Epithelial cell of esophagus (primary cell): ENCODE measurements around the gene TUBGCP2.

ENCODE experiments used
- DNase-seq: peaks from one replicate; pipeline ENCODE4 v3.0.0; 2010; ENCODE audit warnings: low read depth
- H3K4me3 ChIP-seq: 2 replicates; pipeline ENCODE4 v1.5.1; 2011; ENCODE audit warnings: mild to moderate bottlenecking, low read length, control low read depth
- CTCF ChIP-seq: IDR thresholded peaks from 2 replicates; pipeline ENCODE4 v1.5.1; 2011; ENCODE audit warnings: low read depth, mild to moderate bottlenecking, low read length, control low read depth, inconsistent platforms; ENCODE audit not compliant: insufficient read depth; ENCODE audit errors: missing control alignments

Gene TUBGCP2

GRCh38 chr10:133353988-133354605, 45.4 kb upstream of the TUBGCP2 start:
- no peak overlapping the region for H3K4me3 ChIP-seq
- TF ChIP-seq CTCF = no peak
- no peak for DNase-seq

GRCh38 chr10:133353202-133353959, 44.7 kb upstream of the TUBGCP2 start:
- TF ChIP-seq CTCF = no peak
- no peak overlapping the region for H3K4me3 ChIP-seq
- DNase-seq = no peak

- H3K4me3 ChIP-seq = no peak overlapping the region
- TF ChIP-seq CTCF = no peak
- no peak for DNase-seq
Measured at GRCh38 chr10:133351408-133352318, 43.0 kb upstream of the TUBGCP2 start.

GRCh38 chr10:133350950-133351329, 42.3 kb upstream of the TUBGCP2 start:
- no peak for DNase-seq
- no peak overlapping the region for H3K4me3 ChIP-seq
- TF ChIP-seq CTCF = no peak

GRCh38 chr10:133350283-133350949, 41.7 kb upstream of the TUBGCP2 start:
- DNase-seq = no peak
- no peak for TF ChIP-seq CTCF
- H3K4me3 ChIP-seq = no peak overlapping the region

GRCh38 chr10:133349577-133350011, 40.9 kb upstream of the TUBGCP2 start:
- H3K4me3 ChIP-seq = no peak overlapping the region
- no peak for TF ChIP-seq CTCF
- DNase-seq = no peak
